ENCODE data around the gene CENPH.
"Not testable (repeated sequence)": the region's sequence is repeated elsewhere in the genome, so short reads cannot be mapped to it uniquely, and the experiment has no call there.

The CENPH gene

DNA sequence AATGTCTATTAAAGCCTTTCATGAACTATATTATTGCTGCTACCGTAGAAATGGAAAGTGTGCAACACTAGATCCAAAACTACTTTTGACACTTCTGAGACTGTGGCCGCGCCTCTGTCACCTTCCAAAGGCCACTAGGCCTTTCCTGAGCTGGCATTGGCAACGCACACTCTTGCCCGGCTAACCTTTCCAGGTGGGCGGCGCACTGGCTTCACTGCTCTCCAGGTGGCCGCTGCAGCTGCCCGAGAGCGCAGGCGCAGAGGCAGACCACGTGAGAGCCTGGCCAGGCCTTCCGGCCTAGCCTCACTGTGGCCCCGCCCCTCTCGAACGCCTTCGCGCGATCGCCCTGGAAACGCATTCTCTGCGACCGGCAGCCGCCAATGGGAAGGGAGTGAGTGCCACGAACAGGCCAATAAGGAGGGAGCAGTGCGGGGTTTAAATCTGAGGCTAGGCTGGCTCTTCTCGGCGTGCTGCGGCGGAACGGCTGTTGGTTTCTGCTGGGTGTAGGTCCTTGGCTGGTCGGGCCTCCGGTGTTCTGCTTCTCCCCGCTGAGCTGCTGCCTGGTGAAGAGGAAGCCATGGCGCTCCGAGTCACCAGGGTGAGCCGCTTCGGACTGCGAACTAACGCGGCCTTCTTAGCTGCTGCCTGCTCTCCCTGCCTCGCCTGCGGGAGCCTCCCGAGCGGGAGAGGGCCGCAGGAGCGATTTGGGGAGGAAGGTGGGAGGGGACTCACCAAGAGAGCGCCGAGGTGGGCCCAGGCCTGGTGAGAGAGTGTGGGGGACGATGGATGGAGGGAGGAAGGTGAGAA is 22.5 kb upstream of the CENPH start, which contains the start of gene CCNB1:
TSS of gene CCNB1 (plus strand) at position 465 of the 807 bp plus-strand sequence. CDS start at position 578, 113 bp downstream.
- Histone ChIP-seq H3K4me3 (ENCODE audit: low read depth, low read length) (peak within 1 kb of the TSS; percentile 86), H3K4me1 (ENCODE audit: control insufficient read depth, insufficient read depth, low read length) (peaks cover 15% of the 10 kb centered on the region), H3K27ac (ENCODE audit: low read depth, low read length) (peak within 1 kb of the TSS; percentile 82), H3K9me3 (ENCODE audit: control insufficient read depth, insufficient read depth, low read depth, low read length) (no peaks in the 10 kb centered on the region), H3K27me3 (ENCODE audit: control insufficient read depth, insufficient read depth, low read length) (no peaks in the 10 kb centered on the region), H3K36me3 (ENCODE audit: control insufficient read depth, insufficient read depth, low read length) (peaks cover 40% of the 10 kb centered on the region), H3K9ac (ENCODE audit: low read length) (peak within 1 kb of the TSS; percentile 95)

DNA sequence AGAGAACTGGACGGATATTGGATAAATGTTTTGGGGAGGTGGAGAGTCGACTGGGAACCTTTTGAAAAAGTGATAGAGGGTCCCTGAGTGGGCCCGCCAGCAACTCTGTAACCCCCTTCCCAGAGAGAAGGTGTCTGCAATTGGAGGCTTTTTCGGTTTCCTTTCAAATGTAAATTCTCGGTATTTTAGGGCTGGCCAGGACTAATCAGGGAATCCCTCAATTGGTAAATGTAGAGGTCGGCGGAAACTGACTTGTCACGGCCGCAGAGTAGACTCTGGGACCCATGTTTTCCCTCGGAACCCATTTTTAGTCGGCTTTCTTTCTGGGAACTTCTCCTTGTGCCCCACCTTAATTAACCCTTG is 21.9 kb upstream of the CENPH start:
- Histone ChIP-seq H3K27me3 (ENCODE audit: control insufficient read depth, insufficient read depth, low read length) (no peaks in the 10 kb centered on the region), H3K4me1 (ENCODE audit: control insufficient read depth, insufficient read depth, low read length) (peaks cover 15% of the 10 kb centered on the region), H3K27ac (ENCODE audit: low read depth, low read length) (peak overlapping the region; percentile 82), H3K9ac (ENCODE audit: low read length) (peak overlapping the region; percentile 95), H3K4me3 (ENCODE audit: low read depth, low read length) (peak overlapping the region; percentile 86), H3K9me3 (ENCODE audit: control insufficient read depth, insufficient read depth, low read depth, low read length) (no peaks in the 10 kb centered on the region), H3K36me3 (ENCODE audit: control insufficient read depth, insufficient read depth, low read length) (peaks cover 46% of the 10 kb centered on the region)

DNA sequence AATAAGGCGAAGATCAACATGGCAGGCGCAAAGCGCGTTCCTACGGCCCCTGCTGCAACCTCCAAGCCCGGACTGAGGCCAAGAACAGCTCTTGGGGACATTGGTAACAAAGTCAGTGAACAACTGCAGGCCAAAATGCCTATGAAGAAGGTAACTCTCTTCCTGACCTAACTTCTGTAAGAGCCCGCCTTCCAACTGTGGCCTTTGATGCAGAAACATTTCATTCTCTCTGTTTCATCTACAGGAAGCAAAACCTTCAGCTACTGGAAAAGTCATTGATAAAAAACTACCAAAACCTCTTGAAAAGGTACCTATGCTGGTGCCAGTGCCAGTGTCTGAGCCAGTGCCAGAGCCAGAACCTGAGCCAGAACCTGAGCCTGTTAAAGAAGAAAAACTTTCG is 21.5 kb upstream of the CENPH start:
- peak overlapping the region; percentile 82 for H3K27ac ChIP-seq (ENCODE audit: low read depth, low read length)
- H3K4me1 ChIP-seq (ENCODE audit: control insufficient read depth, insufficient read depth, low read length): peaks cover 15% of the 10 kb centered on the region
- H3K27me3 ChIP-seq (ENCODE audit: control insufficient read depth, insufficient read depth, low read length): no peaks in the 10 kb centered on the region
- H3K4me3 ChIP-seq (ENCODE audit: low read depth, low read length): peak overlapping the region; percentile 86
- H3K9ac ChIP-seq (ENCODE audit: low read length): peak overlapping the region; percentile 95
- no peaks in the 10 kb centered on the region for H3K9me3 ChIP-seq (ENCODE audit: control insufficient read depth, insufficient read depth, low read depth, low read length)
- H3K36me3 ChIP-seq (ENCODE audit: control insufficient read depth, insufficient read depth, low read length): peaks cover 49% of the 10 kb centered on the region

DNA sequence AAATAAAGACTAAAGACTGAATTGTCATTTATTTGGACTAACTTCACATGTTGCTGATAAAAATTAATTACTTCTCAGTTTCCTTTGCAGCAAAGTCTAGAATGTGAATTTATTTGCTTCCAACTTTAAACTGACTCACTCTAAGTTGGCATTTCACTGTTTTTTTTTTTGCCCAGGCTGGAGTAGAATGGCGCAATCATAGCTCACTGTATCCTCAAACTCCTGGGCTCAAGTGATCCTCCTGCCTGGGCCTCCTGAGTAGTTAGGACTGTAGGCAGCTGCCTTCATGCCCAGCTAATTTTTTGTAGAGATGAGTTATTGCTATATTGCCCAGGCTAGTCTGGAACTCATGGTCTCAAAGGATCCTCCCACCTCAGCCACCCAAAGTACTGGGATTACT is 18.9 kb upstream of the CENPH start:
- no peak overlapping the region for H3K9ac ChIP-seq (ENCODE audit: low read length)
- no peak overlapping the region for H3K4me3 ChIP-seq (ENCODE audit: low read depth, low read length)
- no peaks in the 10 kb centered on the region for H3K27me3 ChIP-seq (ENCODE audit: control insufficient read depth, insufficient read depth, low read length)
- peaks cover 75% of the 10 kb centered on the region for H3K36me3 ChIP-seq (ENCODE audit: control insufficient read depth, insufficient read depth, low read length)
- H3K27ac ChIP-seq (ENCODE audit: low read depth, low read length): no peak overlapping the region
- H3K9me3 ChIP-seq (ENCODE audit: control insufficient read depth, insufficient read depth, low read depth, low read length): no peaks in the 10 kb centered on the region
- peaks cover 15% of the 10 kb centered on the region for H3K4me1 ChIP-seq (ENCODE audit: control insufficient read depth, insufficient read depth, low read length)

DNA sequence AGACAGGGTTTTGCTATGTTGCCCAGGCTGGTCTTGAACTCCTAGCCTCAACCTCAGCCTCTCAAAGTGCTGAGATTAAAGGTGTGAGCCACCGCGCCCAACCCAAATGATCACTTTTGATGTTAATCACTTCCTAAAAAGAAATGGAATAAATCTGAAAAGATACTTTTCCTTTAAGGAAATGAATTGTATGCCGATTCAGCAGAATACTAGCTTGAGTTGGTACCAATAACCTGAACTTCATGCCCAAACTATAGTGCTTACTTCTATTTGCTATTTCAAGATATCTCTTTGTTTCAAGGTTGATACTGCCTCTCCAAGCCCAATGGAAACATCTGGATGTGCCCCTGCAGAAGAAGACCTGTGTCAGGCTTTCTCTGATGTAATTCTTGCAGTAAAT is 18.4 kb upstream of the CENPH start:
- H3K9me3 ChIP-seq (ENCODE audit: control insufficient read depth, insufficient read depth, low read depth, low read length): no peaks in the 10 kb centered on the region
- peaks cover 79% of the 10 kb centered on the region for H3K36me3 ChIP-seq (ENCODE audit: control insufficient read depth, insufficient read depth, low read length)
- peaks cover 15% of the 10 kb centered on the region for H3K4me1 ChIP-seq (ENCODE audit: control insufficient read depth, insufficient read depth, low read length)
- no peaks in the 10 kb centered on the region for H3K27me3 ChIP-seq (ENCODE audit: control insufficient read depth, insufficient read depth, low read length)
- no peak overlapping the region for H3K4me3 ChIP-seq (ENCODE audit: low read depth, low read length)
- no peak overlapping the region for H3K27ac ChIP-seq (ENCODE audit: low read depth, low read length)
- H3K9ac ChIP-seq (ENCODE audit: low read length): no peak overlapping the region

DNA sequence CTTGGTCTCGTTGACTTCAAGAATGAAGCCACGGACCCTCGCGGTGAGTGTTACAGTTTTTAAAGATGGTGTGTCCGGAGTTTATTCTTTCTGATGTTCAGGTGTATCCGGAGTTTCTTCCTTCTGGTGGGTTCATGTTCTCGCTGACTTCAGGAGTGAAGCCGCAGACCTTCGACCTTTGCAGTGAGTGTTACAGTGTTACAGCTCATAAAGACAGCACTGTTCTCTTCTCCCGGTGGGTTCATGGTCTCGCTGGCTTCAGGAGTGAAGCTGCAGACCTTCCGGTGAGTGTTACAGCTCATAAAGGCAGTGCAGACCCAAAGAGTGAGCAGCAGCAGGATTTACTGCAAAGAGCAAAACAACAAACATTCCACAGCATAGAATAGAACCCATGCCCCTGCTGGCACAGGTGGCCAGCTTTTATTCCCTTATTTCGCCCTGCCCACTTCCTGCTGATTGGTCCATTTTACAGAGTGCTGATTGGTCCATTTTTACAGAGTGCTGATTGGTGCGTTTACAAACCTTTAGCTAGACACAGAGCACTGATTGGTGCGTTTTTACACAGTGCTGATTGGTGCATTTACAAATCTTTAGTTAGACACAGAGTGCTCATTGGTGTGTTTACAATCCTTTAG is 7.6 kb upstream of the CENPH start:
- not testable (repeated sequence) for H3K27me3 ChIP-seq (ENCODE audit: control insufficient read depth, insufficient read depth, low read length); H3K9me3 ChIP-seq (ENCODE audit: control insufficient read depth, insufficient read depth, low read depth, low read length); H3K4me3 ChIP-seq (ENCODE audit: low read depth, low read length); H3K9ac ChIP-seq (ENCODE audit: low read length); H3K27ac ChIP-seq (ENCODE audit: low read depth, low read length); H3K4me1 ChIP-seq (ENCODE audit: control insufficient read depth, insufficient read depth, low read length)
- H3K36me3 ChIP-seq (ENCODE audit: control insufficient read depth, insufficient read depth, low read length): peaks cover 16% of the 10 kb centered on the region

DNA sequence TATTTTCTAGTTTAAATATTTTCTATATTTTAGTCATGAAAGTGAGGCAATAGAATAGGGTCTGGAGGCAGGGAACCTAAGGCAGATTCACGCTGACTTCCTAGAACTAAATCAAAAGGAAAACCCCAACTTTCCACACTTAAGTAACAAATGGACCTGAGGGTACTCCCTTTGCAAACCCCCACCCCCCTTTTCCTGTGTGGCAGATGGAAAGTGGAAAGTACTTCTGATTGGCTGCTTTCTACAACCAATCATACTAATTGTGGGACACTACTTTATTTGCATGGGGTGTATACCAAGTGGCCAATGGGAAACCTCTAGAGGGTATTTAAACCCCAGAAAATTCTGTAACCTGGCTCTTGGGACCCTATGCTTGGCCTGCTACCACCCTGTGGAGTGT is 4.8 kb upstream of the CENPH start:
- Histone ChIP-seq H3K9me3 (ENCODE audit: control insufficient read depth, insufficient read depth, low read depth, low read length) (no peaks in the 10 kb centered on the region), H3K36me3 (ENCODE audit: control insufficient read depth, insufficient read depth, low read length) (no peaks in the 10 kb centered on the region), H3K27ac (ENCODE audit: low read depth, low read length) (no peak overlapping the region), H3K4me1 (ENCODE audit: control insufficient read depth, insufficient read depth, low read length) (no peaks in the 10 kb centered on the region), H3K27me3 (ENCODE audit: control insufficient read depth, insufficient read depth, low read length) (no peaks in the 10 kb centered on the region), H3K9ac (ENCODE audit: low read length) (no peak overlapping the region), H3K4me3 (ENCODE audit: low read depth, low read length) (no peak overlapping the region)

DNA sequence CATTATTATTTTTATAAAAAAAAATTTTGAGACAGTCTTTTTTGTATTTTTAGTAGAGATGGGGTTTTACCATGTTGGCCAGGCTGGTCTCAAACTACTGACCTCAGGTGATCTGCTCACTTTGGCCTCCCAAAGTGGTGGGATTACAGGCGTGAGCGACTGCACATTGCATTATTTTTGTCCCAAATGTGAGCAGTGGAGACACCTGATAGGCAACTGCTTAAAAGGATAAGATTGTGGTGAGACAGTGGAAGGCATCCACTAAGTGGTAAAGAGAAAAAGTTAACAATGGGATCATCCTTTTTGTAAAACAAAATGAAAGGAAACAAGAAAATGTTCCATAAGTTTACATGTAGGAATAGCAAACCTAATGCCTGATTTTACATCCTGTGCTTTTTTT is 2.0 kb upstream of the CENPH start:
- H3K4me1 ChIP-seq (ENCODE audit: control insufficient read depth, insufficient read depth, low read length): no peaks in the 10 kb centered on the region
- H3K9me3 ChIP-seq (ENCODE audit: control insufficient read depth, insufficient read depth, low read depth, low read length): no peaks in the 10 kb centered on the region
- H3K27me3 ChIP-seq (ENCODE audit: control insufficient read depth, insufficient read depth, low read length): no peaks in the 10 kb centered on the region
- peaks cover 8% of the 10 kb centered on the region for H3K36me3 ChIP-seq (ENCODE audit: control insufficient read depth, insufficient read depth, low read length)
- H3K9ac ChIP-seq (ENCODE audit: low read length): no peak overlapping the region
- H3K27ac ChIP-seq (ENCODE audit: low read depth, low read length): no peak overlapping the region
- no peak overlapping the region for H3K4me3 ChIP-seq (ENCODE audit: low read depth, low read length)

DNA sequence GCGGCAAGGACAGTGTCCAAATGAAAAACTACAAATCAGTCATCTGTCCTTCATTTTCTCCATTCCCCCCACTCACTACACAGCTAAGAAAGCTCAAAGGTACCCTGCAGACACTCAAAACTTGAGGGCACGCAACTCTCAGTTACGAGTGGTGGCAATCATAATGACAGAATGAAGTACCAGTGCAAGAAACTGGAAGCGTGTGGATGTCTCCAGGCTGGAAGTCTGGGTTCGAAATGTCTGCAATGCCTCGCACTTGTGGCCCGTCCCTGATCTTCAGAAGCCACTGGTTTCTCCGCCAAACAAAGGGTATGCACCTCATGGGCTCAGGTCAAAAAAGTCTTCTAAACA is 597 bp upstream of the CENPH start:
- H3K4me1 ChIP-seq (ENCODE audit: control insufficient read depth, insufficient read depth, low read length): no peaks in the 10 kb centered on the region
- peak overlapping the region; percentile 96 for H3K9ac ChIP-seq (ENCODE audit: low read length)
- no peaks in the 10 kb centered on the region for H3K9me3 ChIP-seq (ENCODE audit: control insufficient read depth, insufficient read depth, low read depth, low read length)
- H3K27ac ChIP-seq (ENCODE audit: low read depth, low read length): peak overlapping the region; percentile 92
- H3K27me3 ChIP-seq (ENCODE audit: control insufficient read depth, insufficient read depth, low read length): no peaks in the 10 kb centered on the region
- peak overlapping the region; percentile 71 for H3K4me3 ChIP-seq (ENCODE audit: low read depth, low read length)
- peaks cover 21% of the 10 kb centered on the region for H3K36me3 ChIP-seq (ENCODE audit: control insufficient read depth, insufficient read depth, low read length)

DNA sequence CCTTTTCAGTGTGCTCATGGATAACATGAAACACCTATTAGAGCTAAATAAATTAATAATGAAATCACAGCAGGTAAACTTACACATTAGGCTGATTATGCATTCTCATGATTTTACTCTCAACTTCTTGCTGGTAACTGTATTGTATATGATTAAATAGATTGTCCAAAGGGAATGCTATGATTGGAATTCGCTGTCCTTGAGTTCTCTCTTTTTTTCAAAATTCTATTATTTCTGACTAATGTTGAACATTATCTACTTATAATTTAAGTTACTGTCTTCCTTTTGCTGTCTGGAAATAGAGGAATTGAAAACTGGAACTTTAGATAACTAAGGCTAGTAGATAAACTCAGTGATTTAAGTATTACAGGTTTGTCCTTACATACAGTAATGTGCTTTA is 13.1 kb downstream of the CENPH start:
- H3K9ac ChIP-seq (ENCODE audit: low read length): no peak overlapping the region
- H3K36me3 ChIP-seq (ENCODE audit: control insufficient read depth, insufficient read depth, low read length): peaks cover 75% of the 10 kb centered on the region
- no peak overlapping the region for H3K4me3 ChIP-seq (ENCODE audit: low read depth, low read length)
- no peak overlapping the region for H3K27ac ChIP-seq (ENCODE audit: low read depth, low read length)
- H3K9me3 ChIP-seq (ENCODE audit: control insufficient read depth, insufficient read depth, low read depth, low read length): no peaks in the 10 kb centered on the region
- no peaks in the 10 kb centered on the region for H3K27me3 ChIP-seq (ENCODE audit: control insufficient read depth, insufficient read depth, low read length)
- no peaks in the 10 kb centered on the region for H3K4me1 ChIP-seq (ENCODE audit: control insufficient read depth, insufficient read depth, low read length)

DNA sequence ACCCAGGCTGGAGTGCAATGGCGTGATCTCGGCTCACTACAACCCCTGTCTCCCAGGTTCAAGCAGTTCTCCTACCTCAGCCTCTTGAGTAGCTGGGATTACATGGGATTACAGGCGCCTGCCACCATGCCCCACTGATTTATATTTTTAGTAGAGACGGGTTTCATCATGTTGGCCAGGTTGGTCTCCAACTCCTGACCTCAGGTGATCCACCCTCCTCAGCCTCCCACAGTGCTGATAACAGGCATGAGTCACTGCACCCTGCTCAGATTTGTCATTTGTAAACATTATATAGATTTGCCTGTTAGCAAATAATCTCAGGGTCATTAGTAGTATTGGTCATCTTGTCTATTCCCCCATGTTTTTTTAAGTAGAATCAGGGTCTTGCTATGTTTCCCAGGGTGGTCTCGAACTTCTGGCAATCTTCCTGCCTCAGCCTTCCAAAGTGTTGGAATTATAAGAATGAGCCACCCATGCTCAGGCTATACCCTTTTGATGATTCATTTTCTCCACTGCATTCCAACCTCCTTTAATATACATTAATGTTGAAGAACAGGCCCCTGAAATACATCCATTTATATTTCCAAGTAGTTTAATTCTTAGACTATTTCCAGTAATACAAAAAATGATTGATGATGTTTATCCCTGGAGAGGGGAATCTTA is 17.3 kb downstream of the CENPH start:
- Histone ChIP-seq H3K9ac (ENCODE audit: low read length) (no peak overlapping the region), H3K27me3 (ENCODE audit: control insufficient read depth, insufficient read depth, low read length) (no peaks in the 10 kb centered on the region), H3K4me1 (ENCODE audit: control insufficient read depth, insufficient read depth, low read length) (no peaks in the 10 kb centered on the region), H3K36me3 (ENCODE audit: control insufficient read depth, insufficient read depth, low read length) (peaks cover 80% of the 10 kb centered on the region), H3K27ac (ENCODE audit: low read depth, low read length) (no peak overlapping the region), H3K4me3 (ENCODE audit: low read depth, low read length) (no peak overlapping the region), H3K9me3 (ENCODE audit: control insufficient read depth, insufficient read depth, low read depth, low read length) (no peaks in the 10 kb centered on the region)
